ENCODE data around the gene NOTCH4.
"Not testable (repeated sequence)": the region's sequence is repeated elsewhere in the genome, so short reads cannot be mapped to it uniquely, and the experiment has no call there.

NOTCH4 gene

DNA sequence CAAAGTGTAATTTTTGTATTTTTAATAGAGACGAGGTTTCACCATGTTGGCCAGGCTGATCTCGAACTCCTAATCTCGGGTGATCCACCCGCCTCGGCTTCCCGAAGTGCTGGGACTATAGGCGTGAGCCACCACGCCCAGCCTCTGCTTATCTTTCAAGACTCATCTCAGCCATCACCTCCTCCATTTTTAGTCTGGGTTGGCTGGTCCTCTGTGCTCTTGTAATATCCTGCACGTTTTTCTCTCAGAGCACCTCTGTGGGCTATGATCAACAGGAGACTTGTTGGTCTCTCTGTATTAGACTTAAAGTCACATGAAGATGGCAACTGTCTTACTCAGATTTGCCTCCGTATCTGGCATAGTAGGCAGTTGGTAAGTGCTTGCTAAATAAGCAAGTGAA, 7.6 kb downstream of the NOTCH4 start:
- no peak for DNase-seq

DNA sequence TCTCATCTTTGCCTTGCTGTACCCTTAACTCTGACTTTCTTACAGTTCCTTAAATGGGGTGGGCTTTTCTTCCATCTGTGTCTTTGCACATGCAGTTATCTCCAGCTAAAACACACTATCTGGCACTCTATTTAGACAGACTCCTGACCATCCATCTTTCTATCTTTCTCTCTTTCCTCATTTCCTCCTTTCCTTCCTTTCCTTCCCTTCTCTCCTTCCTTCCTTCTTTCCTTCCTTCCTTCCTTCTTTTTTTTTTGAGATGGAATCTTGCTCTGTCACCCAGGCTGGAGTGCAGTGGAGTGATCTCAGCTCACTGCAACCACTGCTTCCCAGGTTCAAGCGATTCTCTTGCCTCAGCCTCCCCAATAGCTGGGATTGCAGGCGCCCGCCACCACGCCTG, 8.2 kb downstream of the NOTCH4 start:
- DNase-seq: no peak

DNA sequence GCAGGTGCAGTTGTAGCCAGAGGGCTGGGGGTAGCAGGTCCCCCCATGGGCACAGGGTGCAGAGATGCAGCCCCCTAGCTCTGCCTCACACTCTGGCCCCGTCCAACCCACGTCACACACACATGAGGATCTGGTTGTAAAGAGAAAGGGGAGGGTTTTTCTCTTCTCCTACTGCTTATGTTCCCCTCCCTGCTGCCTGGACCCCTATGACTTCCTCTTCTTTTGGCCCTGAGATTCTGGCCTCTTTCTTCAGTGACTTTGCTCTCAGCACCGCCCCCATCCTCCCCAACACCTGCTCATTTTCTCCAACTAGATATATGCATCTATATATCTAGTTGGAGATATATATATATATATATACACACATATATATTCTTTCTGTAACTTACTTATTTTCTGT, 9.7 kb downstream of the NOTCH4 start:
- no peak for DNase-seq

DNA sequence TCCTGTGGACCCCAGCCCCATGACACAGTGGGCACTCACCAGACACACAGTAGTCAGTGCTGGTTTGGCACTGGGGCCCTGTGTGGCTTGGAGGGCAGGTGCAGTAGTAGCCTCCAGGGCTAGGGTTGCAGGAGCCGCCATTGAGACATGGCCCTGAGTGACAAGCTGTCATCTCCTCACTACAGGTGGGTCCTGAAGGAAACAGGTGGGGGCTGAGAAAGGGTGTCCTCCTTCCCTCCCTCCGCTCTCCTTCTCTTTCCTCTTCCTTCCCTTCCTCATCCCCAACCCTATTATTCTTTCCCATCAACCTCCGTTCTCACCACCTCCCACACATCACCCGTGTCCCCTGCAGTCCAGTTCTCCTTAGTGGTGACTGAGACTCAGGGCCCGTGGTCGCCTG, 10.2 kb downstream of the NOTCH4 start:
- no peak for DNase-seq

DNA sequence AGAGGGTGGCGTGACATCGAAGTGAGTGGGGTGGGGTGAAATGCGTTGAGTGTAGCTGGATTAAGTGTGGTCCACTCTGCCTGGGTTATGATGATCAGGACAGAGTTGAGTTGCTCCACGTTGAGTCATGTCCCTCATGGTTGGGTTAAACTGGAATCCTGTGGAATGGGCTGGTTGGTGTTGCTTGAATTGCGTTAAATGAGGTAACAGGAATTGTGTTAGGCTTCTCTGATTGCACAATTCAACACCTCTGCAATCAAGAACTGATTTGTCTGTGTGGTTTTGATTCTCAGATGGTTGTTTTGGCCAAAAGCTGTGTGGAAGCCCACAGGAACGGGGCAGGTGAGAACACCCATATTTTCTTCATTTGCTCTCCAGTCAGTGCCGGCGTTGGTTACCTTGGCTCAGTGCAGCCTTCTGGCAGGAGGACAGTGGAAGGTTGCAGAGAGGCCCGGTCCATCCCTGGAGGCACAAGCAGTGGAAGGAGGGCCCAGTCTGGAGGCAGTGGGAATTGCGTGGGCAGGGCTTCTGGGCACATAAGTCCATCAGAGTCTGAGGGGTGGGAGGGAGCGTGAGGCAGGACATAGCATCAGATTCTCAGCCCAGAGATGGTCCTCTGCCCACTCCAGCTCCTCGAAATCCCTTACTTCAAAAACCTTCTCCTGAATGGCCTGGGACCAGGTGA, 11.6 kb downstream of the NOTCH4 start:
- no peak for DNase-seq

DNA sequence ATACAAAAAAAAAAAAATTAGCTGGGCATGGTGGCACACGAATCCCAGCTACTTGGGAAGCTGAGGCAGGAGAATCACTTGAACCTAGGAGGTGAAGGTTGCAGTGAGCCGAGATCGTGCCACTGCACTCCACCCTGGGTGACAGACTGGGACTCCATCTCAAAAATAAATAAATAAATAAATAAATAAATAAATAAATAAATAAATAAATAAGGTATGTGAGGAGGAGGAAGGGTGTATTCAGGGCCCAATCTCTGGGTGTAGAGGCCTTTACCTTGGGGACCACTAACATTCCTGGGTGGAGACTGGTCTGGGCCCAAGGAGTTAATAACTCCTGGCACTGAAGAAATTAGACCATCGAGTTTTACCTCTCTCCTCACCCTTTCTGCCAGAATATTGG, 12.4 kb downstream of the NOTCH4 start:
- DNase-seq: not testable (repeated sequence)

DNA sequence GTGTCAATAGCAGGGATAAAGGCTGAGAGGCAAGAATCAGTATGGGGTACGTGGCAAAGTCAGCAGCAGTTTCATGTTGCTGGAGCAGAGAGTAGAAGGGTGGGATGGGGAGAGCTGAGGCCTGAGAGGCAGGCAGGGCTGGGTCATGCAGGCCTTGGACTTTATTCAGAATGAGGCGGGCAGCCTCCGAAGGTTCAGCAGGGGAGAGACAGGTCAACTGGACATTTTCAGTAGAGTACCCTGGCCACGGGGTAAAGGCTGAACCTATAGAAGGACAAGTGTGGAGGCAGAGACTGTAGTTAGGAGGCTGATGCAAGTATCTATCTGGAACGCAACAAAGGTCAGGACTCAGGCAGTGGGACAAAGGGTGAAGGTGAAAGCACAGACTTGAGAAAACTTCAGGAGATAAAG, 13.7 kb downstream of the NOTCH4 start:
- no peak for DNase-seq

DNA sequence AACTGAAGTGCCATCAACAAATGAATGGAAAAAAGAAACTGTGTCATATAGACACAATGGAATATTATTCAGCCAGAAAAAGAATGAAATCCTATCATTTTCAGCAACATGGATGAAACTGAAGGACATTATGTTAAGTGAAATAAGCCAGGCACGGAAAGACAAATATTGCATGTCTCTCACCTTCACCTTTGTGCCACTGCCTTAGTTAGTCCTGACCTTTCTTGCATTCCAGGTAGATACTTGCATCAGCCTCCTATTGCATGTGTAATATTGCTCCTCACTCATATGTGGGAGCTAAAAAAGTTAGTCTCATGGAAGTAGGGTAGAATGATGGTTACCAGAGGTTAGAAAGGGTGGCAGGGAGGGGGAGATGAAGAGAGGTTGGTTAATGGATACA, 14.9 kb downstream of the NOTCH4 start:
- DNase-seq: no peak

DNA sequence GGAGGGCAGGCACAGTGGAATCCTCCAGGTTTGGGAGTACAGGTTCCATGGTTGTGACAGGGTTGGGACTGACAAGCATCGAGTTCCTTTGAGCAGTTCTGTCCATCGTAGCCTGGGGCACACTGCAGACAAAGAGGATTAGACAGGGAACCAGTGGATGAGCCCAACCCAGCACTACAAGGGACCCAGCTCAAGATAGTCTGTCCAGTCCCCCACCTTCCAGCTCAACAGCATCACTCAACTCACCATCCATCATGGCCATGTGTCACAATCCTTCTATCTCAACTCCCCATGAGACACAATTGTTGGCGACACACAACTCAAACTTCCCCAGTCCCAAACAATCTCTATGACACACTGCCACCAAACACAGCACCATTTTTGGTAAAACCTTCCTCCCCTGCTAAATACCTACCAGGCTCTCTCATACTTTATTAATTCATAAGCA, 19.6 kb downstream of the NOTCH4 start:
- DNase-seq: no peak

DNA sequence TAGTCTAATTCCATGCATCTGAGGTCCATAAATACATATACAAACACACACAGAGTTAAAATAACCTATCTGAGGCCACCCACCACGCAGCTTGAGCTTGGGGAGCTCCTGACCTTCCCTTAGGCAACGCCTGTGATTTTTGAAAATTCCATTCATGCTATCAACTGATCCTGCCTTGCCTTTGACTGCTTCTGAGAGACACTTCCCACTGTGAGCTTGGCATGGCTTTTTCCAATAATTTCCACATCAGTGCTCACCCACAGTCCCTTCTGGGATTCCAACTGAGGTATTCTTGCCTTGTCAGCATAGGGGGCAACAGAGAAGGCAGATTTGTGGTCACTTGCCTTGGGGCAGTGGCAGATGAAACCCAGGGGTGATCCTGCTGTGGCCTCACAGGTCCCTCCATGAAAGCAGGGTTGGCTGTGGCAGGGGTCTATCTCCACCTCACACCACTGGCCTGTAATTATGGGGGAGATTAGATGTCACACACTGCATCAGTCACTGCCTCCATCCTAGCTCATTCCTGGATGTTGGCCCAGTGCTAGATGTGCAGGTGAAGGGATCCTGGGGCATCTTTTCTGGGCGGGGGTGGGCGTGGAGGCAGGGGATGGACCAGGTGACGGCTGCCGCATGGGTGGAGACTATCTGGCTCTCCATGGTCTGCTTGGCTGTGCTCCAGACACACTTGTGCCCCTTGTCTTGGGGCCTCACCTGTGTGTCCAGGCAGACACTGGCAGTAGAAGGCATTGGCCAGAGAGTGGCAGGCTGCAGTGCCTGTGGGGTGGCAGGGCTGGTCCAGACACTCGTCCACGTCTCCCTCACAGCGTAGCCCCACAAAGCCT, 20.2 kb downstream of the NOTCH4 start:
- DNase-seq: no peak

DNA sequence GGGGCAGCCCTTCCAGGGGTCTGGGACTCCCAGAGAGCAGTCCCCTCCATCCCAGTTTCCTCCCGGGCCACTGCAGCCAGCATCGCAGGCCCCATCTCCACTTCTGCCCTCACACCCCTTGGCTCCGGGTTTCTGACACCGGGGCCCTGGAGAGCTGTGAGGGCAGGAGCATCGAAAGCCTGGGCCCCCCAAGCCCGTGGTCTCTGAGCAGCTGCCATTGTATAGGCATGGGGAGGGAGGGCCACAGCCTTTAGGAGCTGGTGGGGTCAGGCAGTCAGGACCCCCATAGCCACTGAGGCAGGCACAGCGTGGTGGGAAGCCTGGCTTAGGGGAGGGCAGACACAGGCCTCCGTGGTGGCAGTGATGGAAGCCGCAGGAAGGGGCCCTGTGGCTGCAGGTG, 21.7 kb downstream of the NOTCH4 start:
- no peak for DNase-seq

DNA sequence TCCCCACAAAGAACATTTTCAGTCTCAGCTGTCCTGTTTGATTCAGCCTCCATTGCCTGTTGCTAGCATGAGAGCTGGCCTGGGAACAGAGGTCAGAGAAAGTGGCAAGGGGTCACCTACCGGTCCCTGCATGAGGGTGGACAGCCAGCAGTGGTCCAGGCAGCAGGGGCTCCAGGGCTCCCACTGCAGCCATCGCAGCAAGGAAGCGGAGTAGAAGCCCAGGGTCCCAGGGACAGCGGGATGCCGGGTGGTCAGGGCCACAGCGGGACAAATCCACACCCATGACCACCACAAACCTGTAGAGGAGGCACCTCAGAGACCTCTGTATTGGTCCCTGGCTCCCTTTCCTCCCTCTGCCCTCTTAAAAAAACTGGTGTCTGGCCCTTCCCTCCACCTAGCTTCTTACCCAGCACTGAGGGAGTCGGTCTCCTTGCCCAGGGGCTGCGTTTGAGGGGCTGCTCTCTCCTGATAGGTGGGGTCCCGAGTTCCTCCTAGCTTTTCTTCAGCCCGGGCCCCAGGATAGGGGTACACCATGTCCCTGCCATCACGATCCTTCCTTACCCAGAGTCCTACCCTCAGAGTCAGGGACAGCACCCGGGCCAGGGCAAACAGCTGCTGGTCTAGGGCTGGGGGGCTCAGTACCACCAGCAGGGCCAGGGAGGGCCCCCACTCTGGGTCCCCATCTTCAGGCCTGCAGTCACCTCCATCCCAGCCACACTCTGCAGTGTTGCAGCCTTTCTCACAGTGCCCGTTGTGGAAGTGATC, 23.0 kb downstream of the NOTCH4 start:
- no peak for DNase-seq

DNA sequence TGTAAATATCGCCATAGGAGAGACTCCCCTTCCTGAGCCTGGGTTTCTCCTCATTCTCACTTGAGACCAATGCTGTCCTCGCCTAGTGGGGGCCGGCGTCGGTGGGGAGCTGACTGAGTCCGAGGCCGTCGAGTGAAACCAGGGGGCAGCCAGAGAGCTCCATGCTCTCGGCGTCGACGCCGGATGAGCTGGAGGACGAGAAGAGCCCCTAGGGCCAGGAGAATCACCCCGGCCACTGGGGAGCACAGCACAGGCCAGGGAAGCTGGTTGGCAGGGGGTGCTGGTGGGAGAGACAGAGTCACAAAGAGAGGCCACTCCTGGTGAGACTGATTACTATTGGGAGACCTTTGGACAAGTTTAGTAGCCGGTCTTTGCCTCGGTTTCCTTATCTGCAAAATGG, 25.0 kb downstream of the NOTCH4 start:
- DNase-seq: no peak

DNA sequence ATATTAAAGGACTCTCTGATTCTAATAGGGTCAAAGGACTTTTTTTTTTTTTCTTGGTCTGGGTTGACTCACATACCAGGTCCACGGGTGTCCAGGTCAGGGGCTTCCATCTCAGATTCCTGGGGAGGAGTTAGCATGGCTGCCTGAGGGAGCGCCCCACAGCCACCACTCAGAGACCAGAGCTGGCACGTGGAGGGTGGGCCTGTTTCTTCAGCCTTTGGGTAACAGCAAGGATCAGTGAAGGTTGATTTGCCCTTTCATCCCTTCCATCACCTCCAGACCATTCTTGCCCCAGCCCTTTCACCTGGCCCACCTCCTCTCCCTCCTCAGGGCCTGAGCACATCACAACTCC, 25.5 kb downstream of the NOTCH4 start:
- no peak for DNase-seq

DNA sequence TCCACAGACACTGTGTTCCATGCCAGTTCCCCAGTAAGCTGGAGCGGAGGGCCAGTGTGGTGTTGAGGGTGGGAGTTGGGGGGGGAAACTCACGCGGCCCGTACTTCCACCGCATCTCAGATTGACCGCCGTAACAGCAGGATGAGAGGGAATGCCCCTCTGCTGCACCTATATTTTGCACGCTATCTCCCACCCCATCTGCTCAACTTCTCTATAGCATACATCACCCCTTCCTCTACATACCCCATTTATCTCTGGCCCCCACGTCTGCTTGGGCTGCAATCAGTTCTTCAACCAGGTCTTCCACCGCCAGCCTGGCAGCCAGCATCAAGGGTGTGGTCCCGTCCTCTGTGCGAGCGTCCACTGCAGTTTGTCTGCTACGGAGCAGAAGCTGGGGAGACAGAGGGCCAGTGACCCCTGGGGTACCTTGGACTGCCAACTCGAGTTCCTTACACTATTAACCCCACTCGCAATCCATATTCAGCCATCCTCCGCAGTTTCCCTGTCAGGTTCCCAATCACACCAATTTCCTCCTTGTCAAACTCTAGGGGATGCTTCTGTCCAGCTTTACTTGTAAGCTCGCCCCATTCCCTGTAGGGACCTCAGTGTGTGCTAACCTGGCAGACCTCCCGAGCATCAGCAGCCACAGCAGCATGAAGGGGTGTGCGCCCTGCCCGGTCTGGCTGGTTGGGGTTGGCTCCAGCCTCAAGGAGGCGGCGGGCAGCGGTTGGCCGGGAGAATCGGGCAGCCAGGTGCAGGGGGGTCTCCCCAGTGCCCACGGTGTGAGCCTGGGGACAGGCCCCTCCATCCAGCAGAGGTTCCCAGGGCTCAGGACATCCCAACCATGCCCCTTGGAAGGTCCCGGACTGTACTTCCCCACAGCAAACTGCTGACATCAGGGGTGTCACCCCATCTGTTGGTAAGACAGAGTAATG, 26.9 kb downstream of the NOTCH4 start:
- DNase-seq: no peak

DNA sequence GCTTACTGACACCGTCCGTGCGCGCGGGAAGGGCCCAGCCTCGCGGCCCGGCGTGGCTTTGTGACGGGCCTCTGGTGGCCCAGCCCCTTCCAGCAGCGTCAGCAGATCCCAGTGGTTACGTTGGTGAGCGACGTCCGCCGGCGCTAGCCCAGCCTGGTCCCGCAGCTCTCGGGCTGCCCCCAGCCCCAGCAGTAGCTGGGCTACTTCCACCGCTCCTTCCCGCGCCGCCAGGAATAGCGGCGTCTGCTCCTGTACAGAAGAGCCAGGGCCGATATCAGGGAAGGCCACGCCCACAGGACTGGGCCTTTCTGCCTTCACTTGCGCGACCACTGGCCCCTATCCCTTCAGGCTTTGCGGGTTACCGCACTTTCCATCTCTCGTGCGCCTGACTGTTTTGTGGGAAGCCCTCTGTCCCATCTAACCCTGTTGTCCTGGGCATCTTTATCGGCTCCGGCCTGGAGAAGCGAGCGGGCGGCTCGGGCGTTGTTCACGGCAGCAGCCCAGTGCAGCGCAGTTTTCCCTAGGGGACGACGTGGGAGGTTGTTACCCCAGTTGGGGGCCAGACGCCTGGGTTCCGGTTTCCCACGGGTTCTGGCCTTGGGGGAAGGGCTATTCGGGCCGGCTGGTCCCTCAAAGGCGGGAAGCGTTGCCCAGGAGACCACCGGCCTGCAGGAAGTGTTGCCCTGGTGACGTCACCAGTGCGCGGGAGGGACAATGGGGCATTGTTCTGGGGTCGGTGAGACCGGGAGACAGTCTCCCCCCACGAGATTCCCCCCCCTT, 27.8 kb downstream of the NOTCH4 start:
- peak; percentile 23 for DNase-seq

DNA sequence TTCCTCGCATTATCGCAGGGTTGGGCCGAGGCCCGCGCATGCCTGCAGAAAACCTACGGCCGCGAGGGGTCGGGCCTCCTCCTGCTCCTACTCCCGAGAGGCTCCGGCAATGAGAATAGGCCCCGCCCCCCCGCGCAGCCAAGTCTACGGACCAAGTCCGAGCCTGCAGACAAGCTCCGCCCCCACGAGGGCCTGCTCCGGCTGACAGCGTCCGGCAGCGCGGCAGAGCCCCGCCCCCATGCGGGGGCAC, 28.3 kb downstream of the NOTCH4 start:
- peak; percentile 98 for DNase-seq

DNA sequence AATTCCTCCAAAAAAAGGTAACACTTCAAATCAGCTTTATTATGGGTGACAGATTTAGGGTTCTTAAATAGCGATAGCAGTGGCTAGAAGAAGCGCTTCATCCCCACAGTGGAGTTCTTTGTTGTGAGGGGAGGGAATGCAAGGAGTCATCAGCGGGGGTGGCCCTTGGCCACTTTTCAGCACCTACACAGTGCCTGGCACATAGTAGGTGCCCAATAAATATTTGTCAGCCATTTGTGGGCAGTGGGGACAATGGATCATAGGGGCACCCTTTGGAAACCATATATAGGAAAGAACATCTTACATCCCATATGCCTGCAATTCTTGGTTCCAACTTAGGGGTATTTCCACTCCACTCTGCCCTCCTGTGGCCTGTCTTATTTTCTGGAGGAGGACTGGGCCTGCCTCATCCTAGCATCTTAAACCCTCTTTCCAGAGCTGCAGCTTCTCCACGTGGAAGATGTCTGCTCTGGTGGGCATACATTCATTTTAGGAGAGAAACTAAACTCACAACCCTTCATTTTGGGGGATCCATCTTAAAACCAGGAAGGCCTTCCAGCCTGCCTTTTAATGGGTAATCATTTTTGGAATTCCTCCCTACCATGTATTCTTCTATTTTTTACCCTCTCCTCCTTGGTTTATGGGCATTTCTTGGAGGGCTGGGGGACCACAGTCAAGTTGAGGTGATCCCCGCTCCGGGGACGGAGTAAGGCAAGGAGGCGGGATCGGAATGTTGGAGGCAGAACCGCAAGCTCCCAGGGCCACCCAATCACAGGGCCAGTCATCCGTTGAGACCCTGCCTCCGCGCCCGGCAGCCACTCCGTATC, 28.8 kb downstream of the NOTCH4 start:
- peak; percentile 45 for DNase-seq

DNA sequence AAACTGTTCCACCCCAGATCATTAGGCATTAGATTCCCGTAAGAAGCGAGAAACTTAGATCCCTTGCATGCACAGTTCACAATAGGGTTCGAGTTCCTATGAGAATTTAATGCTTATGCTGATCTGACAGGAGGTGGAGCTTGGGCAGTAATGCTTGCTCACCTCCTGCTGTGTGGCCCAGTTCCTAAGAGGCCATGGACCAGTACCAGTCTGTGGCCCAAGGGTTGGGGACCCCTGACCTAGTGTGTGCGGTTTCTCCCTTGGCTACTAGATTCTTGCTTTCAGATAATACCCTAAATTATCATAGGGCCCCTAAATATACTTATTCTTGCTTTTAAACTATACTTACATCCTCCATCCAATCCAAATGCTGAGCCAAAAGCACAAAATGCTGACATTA, 29.5 kb downstream of the NOTCH4 start:
- no peak for DNase-seq

DNA sequence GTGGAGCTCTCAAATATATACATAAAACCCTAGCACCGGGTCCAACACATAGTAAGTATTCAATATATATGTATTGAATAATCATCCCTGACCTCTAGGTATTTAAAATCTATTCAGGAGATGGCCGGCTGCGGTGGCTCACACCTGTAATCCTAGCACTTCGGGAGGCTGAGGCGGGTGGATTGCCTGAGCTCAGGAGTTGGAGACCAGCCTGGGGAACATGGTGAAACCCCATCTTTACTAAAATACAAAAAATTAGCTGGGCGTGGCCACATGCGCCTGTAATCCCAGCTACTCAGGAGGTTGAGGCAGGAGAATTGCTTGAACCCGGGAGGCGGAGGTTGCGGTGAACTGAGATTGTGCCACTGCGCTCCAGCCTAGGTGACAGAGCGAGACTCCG, 30.8 kb downstream of the NOTCH4 start:
- DNase-seq: not testable (repeated sequence)

DNA sequence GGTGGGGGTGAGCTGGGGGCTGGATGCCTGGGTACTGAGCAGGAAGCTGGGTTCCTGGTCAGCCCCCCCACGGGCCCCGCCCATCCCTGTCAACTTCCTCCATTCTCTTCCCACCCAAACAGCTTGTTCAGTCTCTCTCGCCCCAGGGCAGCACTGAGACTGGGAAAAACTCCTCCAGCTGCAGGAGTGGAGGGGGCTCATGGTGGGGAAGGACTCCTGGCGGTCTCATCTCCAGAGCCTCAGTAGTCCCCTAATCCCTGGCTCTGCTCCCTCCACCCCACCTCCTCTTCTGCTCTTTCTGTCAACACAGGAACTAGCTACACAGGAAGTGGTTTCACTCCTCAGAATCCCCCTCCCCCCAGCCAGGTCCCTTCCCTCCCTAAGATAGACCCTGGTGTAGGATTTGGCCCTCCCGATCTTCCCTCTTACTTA, 31.2 kb downstream of the NOTCH4 start, which contains the start of gene GPSM3:
Gene GPSM3 (minus strand): TSS at position 36 of the 432 bp plus-strand sequence. CDS start 130 bp downstream, outside the sequence.
- no peak for DNase-seq
